ENCODE data around the gene PDLIM4. TPM values are rescaled to one million over a fixed set of nuclear protein-coding genes. Genes with fewer than 3 reads are reported as not detected.

The PDLIM4 gene
- total RNA-seq, 1 experiment from 2014 or later, result not detected

GRCh38 chr5:132310141-132310834, 52.8 kb downstream of the PDLIM4 start:
- in situ Hi-C loops (cut with HindIII; ENCODE audit: low pct_unique_long_range_greater_than_20kb, low sequenced_read_pairs), result no loop called here
- DNase-seq (ENCODE audit: low read depth), result no peak

DNA sequence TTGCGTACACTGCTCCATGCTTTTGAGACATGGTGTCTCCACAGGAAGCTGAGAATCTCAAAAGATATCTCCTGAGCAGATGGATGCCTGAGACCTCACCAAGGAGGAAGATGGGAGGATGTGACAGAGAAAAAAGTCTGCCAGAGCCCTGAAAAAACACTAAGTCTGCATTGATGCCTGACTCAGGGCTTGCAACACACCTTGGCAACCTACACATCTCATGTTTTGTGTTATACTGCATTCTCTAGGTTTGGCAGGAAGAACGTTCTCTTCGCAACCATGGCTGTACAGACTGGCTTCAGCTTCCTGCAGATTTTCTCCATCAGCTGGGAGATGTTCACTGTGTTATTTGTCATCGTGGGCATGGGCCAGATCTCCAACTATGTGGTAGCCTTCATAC, 55.9 kb downstream of the PDLIM4 start:
- DNase-seq (ENCODE audit: low read depth), result no peak
- in situ Hi-C loops (cut with HindIII; ENCODE audit: low pct_unique_long_range_greater_than_20kb, low sequenced_read_pairs), result no loop called here

- in situ Hi-C loops (cut with HindIII; ENCODE audit: low pct_unique_long_range_greater_than_20kb, low sequenced_read_pairs), result no loop called here
- no peak for DNase-seq (ENCODE audit: low read depth)
Measured at GRCh38 chr5:132313961-132314432, 56.5 kb downstream of the PDLIM4 start.

GRCh38 chr5:132315529-132316067, 58.1 kb downstream of the PDLIM4 start:
- no peak for DNase-seq (ENCODE audit: low read depth)
- in situ Hi-C loops (cut with HindIII; ENCODE audit: low pct_unique_long_range_greater_than_20kb, low sequenced_read_pairs), result no loop called here

DNA sequence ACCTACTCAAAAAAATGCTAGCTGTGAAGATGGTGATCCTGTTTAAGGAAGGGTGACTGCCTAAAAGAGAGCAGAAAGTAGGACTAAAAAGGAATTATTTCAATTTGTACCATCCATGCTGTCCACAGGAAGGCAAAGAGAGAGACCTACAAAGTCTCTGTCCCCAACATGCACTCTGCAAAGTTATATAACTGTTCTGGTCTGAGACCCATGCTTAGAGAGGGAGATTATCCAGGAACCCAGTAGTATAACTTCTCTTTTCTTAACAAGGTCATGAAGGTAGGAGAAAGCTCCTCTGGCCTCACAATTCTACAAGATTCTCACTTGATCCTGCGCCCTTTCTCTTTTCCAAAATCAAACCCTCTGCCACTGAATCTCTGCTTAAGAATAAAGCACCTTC, 62.5 kb downstream of the PDLIM4 start:
- no peak for DNase-seq (ENCODE audit: low read depth)
- in situ Hi-C loops (cut with HindIII; ENCODE audit: low pct_unique_long_range_greater_than_20kb, low sequenced_read_pairs), result no loop called here

DNA sequence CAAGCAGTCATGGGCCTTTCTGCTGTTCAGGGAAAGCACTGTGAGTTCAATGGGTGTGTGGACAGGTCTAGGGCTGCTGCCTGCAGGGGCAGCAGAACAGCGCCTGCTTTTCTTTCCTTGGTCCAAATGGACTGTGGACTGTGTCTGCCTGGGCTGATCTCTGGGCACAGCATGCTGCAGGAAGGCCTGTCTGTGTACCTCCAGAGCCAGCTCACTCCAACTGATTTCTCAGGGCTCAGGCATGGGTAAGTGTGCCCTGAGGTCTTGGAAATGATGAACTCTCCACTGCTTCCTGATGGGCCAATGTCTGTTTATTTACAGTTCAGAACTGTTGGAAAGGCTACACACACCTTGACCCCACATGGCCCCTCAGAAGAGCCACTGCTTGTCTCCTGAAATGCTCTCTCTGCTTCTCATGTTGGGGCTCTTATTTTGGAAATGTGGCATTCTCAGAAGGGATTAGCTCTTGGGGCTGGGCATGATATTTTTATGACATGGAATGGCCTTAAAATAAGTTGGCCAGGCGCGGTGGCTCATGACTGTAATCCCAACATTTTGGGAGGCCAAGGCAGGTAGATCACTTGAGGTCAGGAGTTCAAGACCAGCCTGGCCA, 63.7 kb downstream of the PDLIM4 start:
- in situ Hi-C loops (cut with HindIII; ENCODE audit: low pct_unique_long_range_greater_than_20kb, low sequenced_read_pairs), result no loop called here
- DNase-seq (ENCODE audit: low read depth), result no peak

DNA sequence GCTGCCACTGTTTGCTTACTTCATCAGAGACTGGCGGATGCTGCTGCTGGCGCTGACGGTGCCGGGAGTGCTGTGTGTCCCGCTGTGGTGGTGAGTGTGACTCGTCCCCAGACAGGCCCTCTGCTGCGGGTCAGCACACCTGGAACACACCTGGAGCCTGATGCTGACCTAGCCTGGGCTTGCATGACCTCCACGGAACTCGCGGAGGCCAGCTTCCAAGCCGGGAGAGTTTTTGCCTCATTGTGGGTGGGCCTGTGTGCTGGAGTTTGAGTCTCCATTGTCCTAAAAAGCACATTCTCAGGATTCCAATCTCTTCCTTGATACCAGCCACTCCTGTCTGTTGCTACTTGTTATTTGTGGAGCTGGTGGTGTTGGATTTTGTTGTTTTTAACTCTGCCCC, 64.8 kb downstream of the PDLIM4 start:
- in situ Hi-C loops (cut with HindIII; ENCODE audit: low pct_unique_long_range_greater_than_20kb, low sequenced_read_pairs), result no loop called here
- DNase-seq (ENCODE audit: low read depth), result no peak

Other genes starting within 250 kb of the PDLIM4 start
- not detected in 2 replicates for gene ACSL6, start 246.0 kb upstream of the PDLIM4 start, total RNA-seq (2014; rRNA removed; shearing (Covaris generic); ENCODE audit: low replicate concordance)
- gene IL3, start 197.0 kb upstream of the PDLIM4 start, total RNA-seq (2014; rRNA removed; shearing (Covaris generic); ENCODE audit: low replicate concordance), result not detected in 2 replicates
- gene CSF2, start 183.9 kb upstream of the PDLIM4 start, total RNA-seq (2014; rRNA removed; shearing (Covaris generic); ENCODE audit: low replicate concordance), result not detected in 2 replicates
- 64.2 and 71.1 TPM in 2 replicates for gene P4HA2, start 29.8 kb upstream of the PDLIM4 start, total RNA-seq (2014; rRNA removed; shearing (Covaris generic); ENCODE audit: low replicate concordance)
- 5.2 TPM in 1 of 2 replicates, not detected in the other for gene SLC22A4, start 36.7 kb downstream of the PDLIM4 start, total RNA-seq (2014; rRNA removed; shearing (Covaris generic); ENCODE audit: low replicate concordance)
- gene SLC22A5, start 112.0 kb downstream of the PDLIM4 start, total RNA-seq (2014; rRNA removed; shearing (Covaris generic); ENCODE audit: low replicate concordance), result 19.7 and 36.8 TPM in 2 replicates
- gene IRF1, start 233.1 kb downstream of the PDLIM4 start, total RNA-seq (2014; rRNA removed; shearing (Covaris generic); ENCODE audit: low replicate concordance), result 12.2 and 19.7 TPM in 2 replicates